Liver (tissue), 3 donors: ENCODE data around the gene SH3RF3.

Experiments used
- ATF3 ChIP-seq: IDR thresholded peaks from 2 replicates; pipeline ENCODE4 v1.6.1; 2016; ENCODE audit warnings: antibody characterized with exemption
- RAD21 ChIP-seq, 2 donors: IDR thresholded peaks; 2 replicates each; pipeline ENCODE4 v1.6.1; 2016; ENCODE audit warnings: antibody characterized with exemption in 2 of 2, mild to moderate bottlenecking in 2 of 2
- YY1 ChIP-seq: IDR thresholded peaks from 2 replicates; pipeline ENCODE4 v1.6.1; 2016; ENCODE audit warnings: antibody characterized with exemption, mild to moderate bottlenecking
- TF ChIP-seq, protein P1 (sequence below): fragments of 150-350 bp; IDR thresholded peaks from 2 replicates; pipeline ENCODE4 v1.5.1; 2017; ENCODE audit warnings: improper control_type of control experiment, low read depth, low read length; ENCODE audit not compliant: missing input control
- donor health status: healthy.
- donor health status: healthy.

GRCh38 chr2:109423556-109424359 lies 294.8 kb downstream of the SH3RF3 start:
- TF ChIP-seq, protein P1, sequence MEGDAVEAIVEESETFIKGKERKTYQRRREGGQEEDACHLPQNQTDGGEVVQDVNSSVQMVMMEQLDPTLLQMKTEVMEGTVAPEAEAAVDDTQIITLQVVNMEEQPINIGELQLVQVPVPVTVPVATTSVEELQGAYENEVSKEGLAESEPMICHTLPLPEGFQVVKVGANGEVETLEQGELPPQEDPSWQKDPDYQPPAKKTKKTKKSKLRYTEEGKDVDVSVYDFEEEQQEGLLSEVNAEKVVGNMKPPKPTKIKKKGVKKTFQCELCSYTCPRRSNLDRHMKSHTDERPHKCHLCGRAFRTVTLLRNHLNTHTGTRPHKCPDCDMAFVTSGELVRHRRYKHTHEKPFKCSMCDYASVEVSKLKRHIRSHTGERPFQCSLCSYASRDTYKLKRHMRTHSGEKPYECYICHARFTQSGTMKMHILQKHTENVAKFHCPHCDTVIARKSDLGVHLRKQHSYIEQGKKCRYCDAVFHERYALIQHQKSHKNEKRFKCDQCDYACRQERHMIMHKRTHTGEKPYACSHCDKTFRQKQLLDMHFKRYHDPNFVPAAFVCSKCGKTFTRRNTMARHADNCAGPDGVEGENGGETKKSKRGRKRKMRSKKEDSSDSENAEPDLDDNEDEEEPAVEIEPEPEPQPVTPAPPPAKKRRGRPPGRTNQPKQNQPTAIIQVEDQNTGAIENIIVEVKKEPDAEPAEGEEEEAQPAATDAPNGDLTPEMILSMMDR, result no peak
- TF ChIP-seq RAD21 (IDR thresholded peaks at IDR 0.05) (peak in 1 of 2 donors; percentile 29), YY1 (no peak), ATF3 (no peak)
